Endodermal cell (in vitro differentiated cells): Measurements from ENCODE around the gene HMGCS2. TPM values are rescaled to one million over a fixed set of nuclear protein-coding genes. Genes with fewer than 3 reads are reported as not detected.

Experiments
- DNase-seq: peaks from one replicate; pipeline ENCODE4 v3.0.0-alpha.2; 2017
- H3K27ac ChIP-seq: 2 replicates; pipeline ENCODE4 v1.5.1; 2013; ENCODE audit warnings: mild to moderate bottlenecking, low read depth, low read length, moderate library complexity
- H3K27me3 ChIP-seq: 2 replicates; pipeline ENCODE4 v1.6.1; 2013; ENCODE audit warnings: mild to moderate bottlenecking, low read length, moderate library complexity; ENCODE audit not compliant: insufficient read depth, control insufficient read depth, poor library complexity, severe bottlenecking
- H3K36me3 ChIP-seq: 2 replicates; pipeline ENCODE4 v1.7.0; 2013; ENCODE audit warnings: mild to moderate bottlenecking, low read length, moderate library complexity; ENCODE audit not compliant: control insufficient read depth, insufficient read depth
- H3K4me1 ChIP-seq: one replicate; pipeline ENCODE4 v1.7.0; 2013; ENCODE audit warnings: low read length; ENCODE audit not compliant: control insufficient read depth, insufficient read depth
- H3K4me3 ChIP-seq: 2 replicates; pipeline ENCODE4 v1.5.1; 2013; ENCODE audit warnings: mild to moderate bottlenecking, low read length, moderate library complexity
- H3K9ac ChIP-seq: 2 replicates; pipeline ENCODE4 v1.6.1; 2013; ENCODE audit warnings: mild to moderate bottlenecking, low read length, moderate library complexity; ENCODE audit not compliant: poor library complexity, severe bottlenecking; ENCODE audit errors: extremely low read depth
- H3K9me3 ChIP-seq: 2 replicates; pipeline ENCODE4 v1.6.1; 2013; ENCODE audit warnings: mild to moderate bottlenecking, low read length, moderate library complexity; ENCODE audit not compliant: control insufficient read depth
- H3K27ac Mint-ChIP-seq: 2 replicates; pipeline ENCODE4 v1.8.0; 2020; ENCODE audit warnings: mixed read lengths
- H3K27me3 Mint-ChIP-seq: 2 replicates; pipeline ENCODE4 v1.8.0; 2021; ENCODE audit warnings: mild to moderate bottlenecking, mixed read lengths; ENCODE audit not compliant: insufficient read depth
- H3K36me3 Mint-ChIP-seq: 2 replicates; pipeline ENCODE4 v1.8.0; 2020; ENCODE audit warnings: low read depth, mixed read lengths
- H3K4me1 Mint-ChIP-seq: 2 replicates; pipeline ENCODE4 v1.8.0; 2020; ENCODE audit warnings: mixed read lengths
- H3K4me3 Mint-ChIP-seq: 2 replicates; pipeline ENCODE4 v1.8.0; 2020; ENCODE audit warnings: mild to moderate bottlenecking, moderate library complexity, mixed read lengths
- H3K9me3 Mint-ChIP-seq: 2 replicates; pipeline ENCODE4 v1.8.0; 2020; ENCODE audit warnings: mild to moderate bottlenecking, mixed read lengths
- CTCF ChIP-seq: fragments of 200-600 bp; sonication (generic); conservative IDR thresholded peaks from 2 replicates; pipeline ENCODE4 v1.5.0; 2021; ENCODE audit warnings: antibody characterized with exemption, mild to moderate bottlenecking
- WGBS, 2 experiments: methylation state at CpG; one replicate each; pipeline versions ENCODE4 v1.1.5 to v1.1.7; 2013; ENCODE audit warnings: missing lambda C conversion rate in 2 of 2, mixed read lengths in 1 of 2; ENCODE audit not compliant: insufficient coverage in 1 of 2, insufficient read length in 1 of 2; 5-methylcytosine and 5-hydroxymethylcytosine counted together
- total RNA-seq, 2 donors: library from RNA; stranded (reverse); fragmentation: NEBNext Ultra II Directional in 1 of 2; extraction: Animal tissue kit (Norgen Biotek cat#: 25700) in 1 of 2; gene quantifications; 2 replicates in 1 of 2; 3 replicates in 1 of 2; pipeline ENCODE4 v1.2.1, GENCODE V29; 2021

Gene HMGCS2
- total RNA-seq, 2 donors from 2014 or later = not detected

DNA sequence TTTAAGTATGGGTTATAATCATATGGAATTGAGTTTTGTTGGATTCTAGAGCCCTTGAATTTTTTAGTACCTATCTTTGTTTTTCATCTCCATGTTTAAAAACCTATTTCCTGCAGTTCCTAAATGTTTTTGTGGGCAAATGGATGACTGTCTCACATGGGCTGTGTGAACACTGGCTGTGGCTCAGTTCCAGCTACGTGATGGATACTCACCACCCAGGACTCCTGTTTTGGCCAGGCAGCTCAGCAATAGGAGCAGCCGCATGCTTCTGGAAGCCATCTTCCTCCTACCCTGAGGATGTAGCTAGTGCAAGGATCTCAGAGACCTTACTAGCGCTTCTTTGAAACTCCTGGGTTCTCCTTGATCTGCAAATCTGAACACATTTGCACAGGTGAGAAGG is 39.8 kb upstream of the HMGCS2 start:
- H3K27ac Mint-ChIP-seq = no peak overlapping the region
- no peaks in the 10 kb centered on the region for H3K9me3 Mint-ChIP-seq
- no peak overlapping the region for H3K4me3 Mint-ChIP-seq
- WGBS, 2 experiments = 63 to 73% methylated on average over 2 to 3 of the region's 3 CpGs
- TF ChIP-seq CTCF = no peak
- Histone ChIP-seq H3K27ac (no peak overlapping the region), H3K9me3 (no peaks in the 10 kb centered on the region), H3K4me3 (no peak overlapping the region), H3K27me3 (peaks cover 35% of the 10 kb centered on the region), H3K9ac (no peak overlapping the region), H3K4me1 (no peaks in the 10 kb centered on the region), H3K36me3 (no peaks in the 10 kb centered on the region)
- no peaks in the 10 kb centered on the region for H3K36me3 Mint-ChIP-seq
- H3K4me1 Mint-ChIP-seq = peaks cover 4% of the 10 kb centered on the region
- H3K27me3 Mint-ChIP-seq = peaks cover 15% of the 10 kb centered on the region
- DNase-seq = no peak

GRCh38 chr1:119806489-119806888 is 37.8 kb upstream of the HMGCS2 start:
- H3K4me3 Mint-ChIP-seq = no peak overlapping the region

DNA sequence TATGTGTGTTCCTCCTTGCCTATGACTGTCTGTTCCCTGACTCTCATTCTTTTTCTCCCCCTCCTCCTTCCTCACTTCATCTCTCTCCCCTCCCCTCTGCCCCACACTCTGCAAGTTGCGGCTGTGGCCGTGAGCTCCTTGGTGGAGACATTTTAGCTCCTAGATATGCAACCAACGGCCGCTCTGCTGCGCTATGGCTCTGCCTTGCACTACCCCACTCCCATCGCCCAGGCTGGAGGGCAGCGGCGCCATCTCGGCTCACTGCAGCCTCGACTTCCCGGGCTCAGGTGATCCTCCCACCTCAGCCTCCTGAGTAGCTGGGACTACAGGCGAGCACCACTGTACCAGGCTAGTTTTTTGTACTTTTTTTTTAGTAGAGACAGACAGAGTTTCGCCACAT is 37.0 kb upstream of the HMGCS2 start:
- Histone ChIP-seq H3K36me3 (no peaks in the 10 kb centered on the region), H3K4me1 (no peaks in the 10 kb centered on the region), H3K27ac (no peak overlapping the region), H3K9ac (no peak overlapping the region), H3K4me3 (no peak overlapping the region), H3K27me3 (peaks cover 35% of the 10 kb centered on the region), H3K9me3 (no peaks in the 10 kb centered on the region)
- H3K27me3 Mint-ChIP-seq = peaks cover 16% of the 10 kb centered on the region
- no peak overlapping the region for H3K4me3 Mint-ChIP-seq
- 95 to 96% methylated on average over 13 of the region's 13 CpGs for WGBS, 2 experiments
- TF ChIP-seq CTCF = no peak
- no peaks in the 10 kb centered on the region for H3K36me3 Mint-ChIP-seq
- no peak overlapping the region for H3K27ac Mint-ChIP-seq
- H3K9me3 Mint-ChIP-seq = no peaks in the 10 kb centered on the region
- DNase-seq = no peak
- H3K4me1 Mint-ChIP-seq = peaks cover 4% of the 10 kb centered on the region

More at GRCh38 chr1:119806489-119806888, 37.8 kb upstream of the HMGCS2 start:
- TF ChIP-seq CTCF = no peak
- Histone ChIP-seq H3K27ac (no peak overlapping the region), H3K36me3 (no peaks in the 10 kb centered on the region), H3K9me3 (no peaks in the 10 kb centered on the region), H3K4me3 (no peak overlapping the region), H3K4me1 (no peaks in the 10 kb centered on the region), H3K27me3 (peaks cover 35% of the 10 kb centered on the region), H3K9ac (no peak overlapping the region)
- peaks cover 16% of the 10 kb centered on the region for H3K27me3 Mint-ChIP-seq
- no peak for DNase-seq
- no peaks in the 10 kb centered on the region for H3K36me3 Mint-ChIP-seq
- H3K9me3 Mint-ChIP-seq = no peaks in the 10 kb centered on the region
- peaks cover 4% of the 10 kb centered on the region for H3K4me1 Mint-ChIP-seq
- no peak overlapping the region for H3K27ac Mint-ChIP-seq
- 88 to 96% methylated on average over 3 to 4 of the region's 4 CpGs for WGBS, 2 experiments
